Endothelial cell (in vitro differentiated cells): ENCODE data around the gene PARVB. TPM values are rescaled to one million over a fixed set of nuclear protein-coding genes. Genes with fewer than 3 reads are reported as not detected.

Experiments used
- DNase-seq: peaks from one replicate; pipeline ENCODE4 v3.0.0; 2021; ENCODE audit warnings: low spot score
- H3K27ac Mint-ChIP-seq: one replicate; pipeline ENCODE4 v1.8.0; 2021; ENCODE audit warnings: mixed read lengths, inconsistent platforms; ENCODE audit not compliant: unreplicated experiment
- H3K27me3 Mint-ChIP-seq: one replicate; pipeline ENCODE4 v1.8.0; 2021; ENCODE audit warnings: mild to moderate bottlenecking, moderate library complexity, mixed read lengths, inconsistent platforms; ENCODE audit not compliant: unreplicated experiment
- H3K36me3 Mint-ChIP-seq: one replicate; pipeline ENCODE4 v1.8.0; 2021; ENCODE audit warnings: mild to moderate bottlenecking, low read depth, mixed read lengths, inconsistent platforms; ENCODE audit not compliant: unreplicated experiment
- H3K4me1 Mint-ChIP-seq: one replicate; pipeline ENCODE4 v1.8.0; 2021; ENCODE audit warnings: mild to moderate bottlenecking, mixed read lengths, inconsistent platforms; ENCODE audit not compliant: unreplicated experiment
- H3K4me3 Mint-ChIP-seq: one replicate; pipeline ENCODE4 v1.8.0; 2021; ENCODE audit warnings: mild to moderate bottlenecking, mixed read lengths, inconsistent platforms; ENCODE audit not compliant: unreplicated experiment
- H3K9me3 Mint-ChIP-seq: one replicate; pipeline ENCODE4 v1.8.0; 2021; ENCODE audit warnings: mixed read lengths, inconsistent platforms; ENCODE audit not compliant: unreplicated experiment
- CTCF ChIP-seq: fragments of 200-600 bp; sonication (generic); IDR thresholded peaks from one replicate; pipeline ENCODE4 v1.5.0; 2021; ENCODE audit warnings: antibody characterized with exemption; ENCODE audit not compliant: unreplicated experiment
- total RNA-seq: library from RNA; stranded (reverse); fragmentation: NEBNext Ultra II Directional; extraction: Animal tissue kit (Norgen Biotek cat#: 25700); gene quantifications from one replicate; pipeline ENCODE4 v1.2.1, GENCODE V29; 2021; ENCODE audit not compliant: unreplicated experiment

Gene PARVB
- total RNA-seq, 1 donor from 2014 or later = 105 TPM

GRCh38 chr22:44030051-44030701, 6.1 kb downstream of the PARVB start:
- Mint-ChIP-seq H3K4me3 (no peak overlapping the region), H3K4me1 (peaks cover 61% of the 10 kb centered on the region), H3K27me3 (peaks cover 5% of the 10 kb centered on the region), H3K27ac (peak overlapping the region; percentile 99), H3K36me3 (peaks cover 14% of the 10 kb centered on the region), H3K9me3 (no peaks in the 10 kb centered on the region)
- no peak for TF ChIP-seq CTCF
- DNase-seq = no peak

GRCh38 chr22:44030702-44031082, 6.6 kb downstream of the PARVB start:
- no peak for TF ChIP-seq CTCF
- Mint-ChIP-seq H3K36me3 (peaks cover 14% of the 10 kb centered on the region), H3K4me1 (peaks cover 56% of the 10 kb centered on the region), H3K27me3 (peaks cover 5% of the 10 kb centered on the region), H3K4me3 (no peak overlapping the region), H3K9me3 (no peaks in the 10 kb centered on the region), H3K27ac (peak overlapping the region; percentile 99)
- no peak for DNase-seq

- TF ChIP-seq CTCF = no peak
- DNase-seq = no peak
- Mint-ChIP-seq H3K36me3 (peaks cover 14% of the 10 kb centered on the region), H3K4me1 (peaks cover 49% of the 10 kb centered on the region), H3K9me3 (no peaks in the 10 kb centered on the region), H3K27ac (peak overlapping the region; percentile 99), H3K4me3 (no peak overlapping the region), H3K27me3 (peaks cover 5% of the 10 kb centered on the region)
Observed at GRCh38 chr22:44031158-44031952, 7.3 kb downstream of the PARVB start.

GRCh38 chr22:44032126-44032730, 8.1 kb downstream of the PARVB start:
- TF ChIP-seq CTCF = no peak

More at GRCh38 chr22:44032126-44032730, 8.1 kb downstream of the PARVB start:
- DNase-seq = no peak
- Mint-ChIP-seq H3K4me3 (no peak overlapping the region), H3K36me3 (peaks cover 14% of the 10 kb centered on the region), H3K4me1 (peaks cover 41% of the 10 kb centered on the region), H3K27ac (no peak overlapping the region), H3K27me3 (peaks cover 5% of the 10 kb centered on the region), H3K9me3 (no peaks in the 10 kb centered on the region)
